ENCODE measurements around the gene BBS12.

DNA sequence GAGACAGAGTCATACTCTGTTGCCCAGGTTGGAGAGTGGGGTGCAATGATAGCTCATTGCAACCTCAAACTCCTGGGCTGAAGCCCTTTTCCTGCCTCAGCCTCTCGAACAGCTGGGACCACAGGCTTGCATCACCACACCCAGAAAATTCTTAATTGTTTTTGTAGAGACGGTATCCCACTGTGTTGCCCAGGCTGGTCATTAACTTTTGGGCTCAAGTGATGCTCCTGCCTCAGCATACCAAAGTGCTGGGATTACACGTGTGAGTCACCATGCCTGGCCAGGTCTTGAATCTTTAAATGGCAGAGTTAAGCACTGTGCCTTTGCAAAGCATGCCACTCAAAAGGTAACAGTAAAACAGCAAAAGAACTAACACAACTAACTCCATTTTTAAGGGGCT, 28.6 kb upstream of the BBS12 start:
- TF ChIP-seq, protein P1, sequence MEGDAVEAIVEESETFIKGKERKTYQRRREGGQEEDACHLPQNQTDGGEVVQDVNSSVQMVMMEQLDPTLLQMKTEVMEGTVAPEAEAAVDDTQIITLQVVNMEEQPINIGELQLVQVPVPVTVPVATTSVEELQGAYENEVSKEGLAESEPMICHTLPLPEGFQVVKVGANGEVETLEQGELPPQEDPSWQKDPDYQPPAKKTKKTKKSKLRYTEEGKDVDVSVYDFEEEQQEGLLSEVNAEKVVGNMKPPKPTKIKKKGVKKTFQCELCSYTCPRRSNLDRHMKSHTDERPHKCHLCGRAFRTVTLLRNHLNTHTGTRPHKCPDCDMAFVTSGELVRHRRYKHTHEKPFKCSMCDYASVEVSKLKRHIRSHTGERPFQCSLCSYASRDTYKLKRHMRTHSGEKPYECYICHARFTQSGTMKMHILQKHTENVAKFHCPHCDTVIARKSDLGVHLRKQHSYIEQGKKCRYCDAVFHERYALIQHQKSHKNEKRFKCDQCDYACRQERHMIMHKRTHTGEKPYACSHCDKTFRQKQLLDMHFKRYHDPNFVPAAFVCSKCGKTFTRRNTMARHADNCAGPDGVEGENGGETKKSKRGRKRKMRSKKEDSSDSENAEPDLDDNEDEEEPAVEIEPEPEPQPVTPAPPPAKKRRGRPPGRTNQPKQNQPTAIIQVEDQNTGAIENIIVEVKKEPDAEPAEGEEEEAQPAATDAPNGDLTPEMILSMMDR (IDR thresholded peaks at IDR 0.05; ENCODE audit: insufficient read depth, low read length, poor library complexity, severe bottlenecking): no peak
- TF ChIP-seq EZH2phosphoT487 (conservative IDR thresholded peaks at IDR 0.05; ENCODE audit: low read length): no peak

All from SU-DHL-6 (cell line).